IMR-90 (cell line): Measurements from ENCODE around the gene TTF1. TPM values are rescaled to one million over a fixed set of nuclear protein-coding genes. Genes with fewer than 3 reads are reported as not detected.
A peak's percentile ranks its signal among the peaks of the same experiment; 100 is the strongest.

Experiments
- ATAC-seq: fragments of 200-7000 bp; cut with Tn5 transposase; 2 replicates; pipeline ENCODE4 v1.9.1; 2020; ENCODE audit warnings: low read depth, mild to moderate bottlenecking, moderate library complexity
- BruUV-seq: library from RNA; stranded (reverse); fragments of 400-500 nt; replicated peaks from 2 replicates; lab custom pipeline; 2021; lab: Mats Ljungman, UMichigan
- CTCF ChIA-PET: fragments of 300-600 bp; formaldehyde crosslinking; extraction: SDS; loops from one replicate; lab custom pipeline; 2021; ENCODE audit warnings: antibody characterized with exemption; lab: Yijun Ruan, JAX
- POLR2A ChIA-PET: fragments of 300-600 bp; sonication (Branson Sonifier 250); formaldehyde crosslinking; loops from one replicate; lab custom pipeline; 2022; ENCODE audit warnings: antibody characterized with exemption; ENCODE audit not compliant: unreplicated experiment; lab: Charles Lee
- DNase-seq: peaks from one replicate; pipeline ENCODE4 v3.0.0; 2013
- H2AFZ ChIP-seq: replicated peaks from 2 replicates; pipeline ENCODE3; 2013; ENCODE audit warnings: low read length, mild to moderate bottlenecking; ENCODE audit not compliant: poor library complexity
- H2AK5ac ChIP-seq: 2 replicates; pipeline ENCODE4 v1.6.1; 2013; ENCODE audit warnings: low read depth, low read length, inconsistent platforms
- H2AK9ac ChIP-seq: replicated peaks from 2 replicates; pipeline ENCODE3; 2013; ENCODE audit warnings: mild to moderate bottlenecking, low read depth, low read length, moderate library complexity; ENCODE audit not compliant: poor library complexity
- H2BK120ac ChIP-seq: 2 replicates; pipeline ENCODE4 v1.6.1; 2013; ENCODE audit warnings: low read depth, low read length, inconsistent platforms
- H2BK15ac ChIP-seq: 3 replicates; pipeline ENCODE4 v1.6.1; 2013; ENCODE audit warnings: low read depth, low read length, inconsistent platforms
- H2BK20ac ChIP-seq: 2 replicates; pipeline ENCODE4 v1.6.1; 2013; ENCODE audit warnings: low read depth, mild to moderate bottlenecking, inconsistent platforms, low read length, moderate library complexity
- H2BK5ac ChIP-seq: 2 replicates; pipeline ENCODE4 v1.6.1; 2013; ENCODE audit warnings: mild to moderate bottlenecking, low read depth, low read length, inconsistent platforms; ENCODE audit not compliant: poor library complexity, severe bottlenecking
- H3K14ac ChIP-seq: replicated peaks from 2 replicates; pipeline ENCODE4 v1.6.1; 2013; ENCODE audit warnings: low read depth, low read length, inconsistent platforms
- H3K18ac ChIP-seq: 2 replicates; pipeline ENCODE4 v1.6.1; 2013; ENCODE audit warnings: low read depth, low read length, control low read depth
- H3K23ac ChIP-seq: 2 replicates; pipeline ENCODE4 v1.6.1; 2013; ENCODE audit warnings: low read depth, low read length, inconsistent platforms
- H3K27ac ChIP-seq: 2 replicates; pipeline ENCODE4 v1.5.1; 2013; ENCODE audit warnings: mild to moderate bottlenecking, control low read depth, low read length; ENCODE audit not compliant: insufficient read depth
- H3K27me3 ChIP-seq: 2 replicates; pipeline ENCODE4 v1.6.1; 2013; ENCODE audit warnings: low read length; ENCODE audit not compliant: control insufficient read depth, insufficient read depth
- H3K36me3 ChIP-seq: 2 replicates; pipeline ENCODE4 v1.6.1; 2013; ENCODE audit warnings: low read length, mixed read lengths; ENCODE audit not compliant: control insufficient read depth, insufficient read depth
- H3K4ac ChIP-seq: 2 replicates; pipeline ENCODE4 v1.6.1; 2013; ENCODE audit warnings: low read depth, low read length, inconsistent platforms
- H3K4me1 ChIP-seq: 2 replicates; pipeline ENCODE4 v1.6.1; 2013; ENCODE audit warnings: low read length, mixed read lengths; ENCODE audit not compliant: control insufficient read depth, insufficient read depth
- H3K4me2 ChIP-seq: 2 replicates; pipeline ENCODE4 v1.6.1; 2013; ENCODE audit warnings: low read depth, mild to moderate bottlenecking, control low read depth, low read length, moderate library complexity
- H3K4me3 ChIP-seq: 2 replicates; pipeline ENCODE4 v1.5.1; 2013; ENCODE audit warnings: low read depth, mild to moderate bottlenecking, control low read depth, low read length, moderate library complexity; ENCODE audit not compliant: insufficient read depth
- H3K56ac ChIP-seq: 2 replicates; pipeline ENCODE4 v1.6.1; 2013; ENCODE audit warnings: low read length, inconsistent platforms; ENCODE audit not compliant: insufficient read depth; ENCODE audit errors: extremely low read depth
- H3K79me1 ChIP-seq, 2 experiments: 2 replicates each; pipeline ENCODE4 v1.6.1; 2013; ENCODE audit warnings: low read length in 2 of 2, inconsistent platforms in 1 of 2, low read depth in 1 of 2
- H3K9ac ChIP-seq: 2 replicates; pipeline ENCODE4 v1.6.1; 2013; ENCODE audit warnings: low read depth, low read length, control low read depth
- H3K9me1 ChIP-seq: 2 replicates; pipeline ENCODE4 v1.6.1; 2013; ENCODE audit warnings: low read length, inconsistent platforms; ENCODE audit not compliant: insufficient read depth
- H3K9me3 ChIP-seq: 2 replicates; pipeline ENCODE4 v1.6.1; 2013; ENCODE audit warnings: low read length; ENCODE audit not compliant: control insufficient read depth, insufficient read depth
- H4K20me1 ChIP-seq: 2 replicates; pipeline ENCODE4 v1.6.1; 2013; ENCODE audit warnings: low read length, inconsistent platforms; ENCODE audit not compliant: insufficient read depth
- H4K5ac ChIP-seq: 2 replicates; pipeline ENCODE4 v1.6.1; 2013; ENCODE audit warnings: mild to moderate bottlenecking, low read depth, low read length, control low read depth
- H4K8ac ChIP-seq, 2 experiments: 2 replicates each; pipeline ENCODE4 v1.6.1; 2013; ENCODE audit warnings: low read depth in 2 of 2, low read length in 2 of 2, control low read depth in 1 of 2, inconsistent platforms in 1 of 2
- H4K91ac ChIP-seq: 2 replicates; pipeline ENCODE4 v1.6.1; 2013; ENCODE audit warnings: low read depth, low read length, inconsistent platforms; ENCODE audit not compliant: insufficient read depth
- BHLHE40 ChIP-seq: fragments of 150-350 bp; IDR thresholded peaks from 2 replicates; pipeline ENCODE4 v1.6.1; 2016; ENCODE audit warnings: mild to moderate bottlenecking, low read depth, low read length
- CEBPB ChIP-seq: IDR thresholded peaks from 2 replicates; pipeline ENCODE4 v1.6.1; 2012; ENCODE audit warnings: low read depth, low read length, improper control_type of control experiment
- CHD1 ChIP-seq: IDR thresholded peaks from 2 replicates; pipeline ENCODE4 v1.6.1; 2012; ENCODE audit warnings: low read depth, low read length, improper control_type of control experiment
- CTCF ChIP-seq: conservative IDR thresholded peaks from 2 replicates; pipeline ENCODE4 v1.5.1; 2012; ENCODE audit warnings: mild to moderate bottlenecking, low read depth, low read length, improper control_type of control experiment
- ELK1 ChIP-seq: fragments of 150-350 bp; IDR thresholded peaks from 2 replicates; pipeline ENCODE4 v1.6.1; 2016; ENCODE audit warnings: low read depth, mild to moderate bottlenecking, low read length, moderate library complexity, borderline replicate concordance
- FOS ChIP-seq: fragments of 150-350 bp; IDR thresholded peaks from 2 replicates; pipeline ENCODE4 v1.6.1; 2016; ENCODE audit warnings: low read depth, low read length
- MAFK ChIP-seq: IDR thresholded peaks from 2 replicates; pipeline ENCODE4 v1.6.1; 2012; ENCODE audit warnings: low read depth, low read length, improper control_type of control experiment
- MAZ ChIP-seq: IDR thresholded peaks from 2 replicates; pipeline ENCODE4 v1.6.1; 2012; ENCODE audit warnings: low read depth, mild to moderate bottlenecking, low read length, improper control_type of control experiment, moderate library complexity, borderline replicate concordance
- MXI1 ChIP-seq: IDR thresholded peaks from 2 replicates; pipeline ENCODE4 v1.6.1; 2012; ENCODE audit warnings: low read depth, mild to moderate bottlenecking, low read length, moderate library complexity, borderline replicate concordance
- NFE2L2 ChIP-seq: fragments of 150-350 bp; IDR thresholded peaks from 2 replicates; pipeline ENCODE4 v1.6.1; 2016; ENCODE audit warnings: low read depth, mild to moderate bottlenecking, low read length
- POLR2A ChIP-seq: IDR thresholded peaks from 2 replicates; pipeline ENCODE4 v1.6.1; 2012; ENCODE audit warnings: mild to moderate bottlenecking, low read depth, low read length
- RAD21 ChIP-seq: IDR thresholded peaks from 2 replicates; pipeline ENCODE4 v1.6.1; 2012; ENCODE audit warnings: low read length, improper control_type of control experiment
- RCOR1 ChIP-seq: IDR thresholded peaks from 2 replicates; pipeline ENCODE4 v1.6.1; 2012; ENCODE audit warnings: mild to moderate bottlenecking, low read length, improper control_type of control experiment; ENCODE audit not compliant: insufficient replicate concordance
- RFX5 ChIP-seq: IDR thresholded peaks from 2 replicates; pipeline ENCODE4 v1.8.0; 2012; ENCODE audit warnings: low read depth, mild to moderate bottlenecking, low read length, moderate library complexity
- SMC3 ChIP-seq: fragments of 150-350 bp; IDR thresholded peaks from 2 replicates; pipeline ENCODE4 v1.6.1; 2016; ENCODE audit warnings: low read depth, mild to moderate bottlenecking, antibody characterized with exemption, low read length, moderate library complexity
- USF2 ChIP-seq: fragments of 150-350 bp; IDR thresholded peaks from 2 replicates; pipeline ENCODE4 v1.6.1; 2017; ENCODE audit warnings: mild to moderate bottlenecking, antibody characterized with exemption, low read length, low read depth
- WGBS, 2 experiments: methylation state at CpG; one replicate each; pipeline versions ENCODE4 v1.1.5 to v1.1.7; 2013; ENCODE audit warnings: missing lambda C conversion rate in 2 of 2; ENCODE audit not compliant: insufficient read length in 1 of 2; ENCODE audit errors: extremely low coverage in 2 of 2; 5-methylcytosine and 5-hydroxymethylcytosine counted together
- dilution Hi-C: fragments of 300-500 bp; cut with HindIII; formaldehyde crosslinking; loops from one replicate; pipeline ENCODE4 v1.14.3; 2018; ENCODE audit warnings: low sequenced_read_pairs; ENCODE audit not compliant: unreplicated experiment
- in situ Hi-C: fragments of 300-500 bp; cut with MboI; formaldehyde crosslinking; loops from 3 replicates; pipeline ENCODE4 v1.14.3; 2019; ENCODE audit warnings: low sequenced_read_pairs, inconsistent platforms, mixed read lengths
- intact Hi-C: fragments of 100-400 bp; cut with micrococcal nuclease; formaldehyde crosslinking; loops from 2 replicates; pipeline ENCODE4 v1.10.0; 2022
- polyA plus RNA-seq, 3 experiments: library from polyadenylated mRNA; depleted of rRNA; stranded (reverse); fragments of >200 nt; gene quantifications; 2 replicates each; pipeline ENCODE4 v1.2.3, GENCODE V29; 2012; ENCODE audit warnings: low replicate concordance in 1 of 3
- total RNA-seq: library from RNA; depleted of rRNA; stranded (reverse); fragments of >200 nt; gene quantifications from 2 replicates; pipeline ENCODE4 v1.2.3, GENCODE V29; 2012

TTF1 gene
- total and polyA plus RNA-seq, 2 of the 4 experiments (the other 2 are of a cell fraction) = 6.5 to 12.0 TPM

DNA sequence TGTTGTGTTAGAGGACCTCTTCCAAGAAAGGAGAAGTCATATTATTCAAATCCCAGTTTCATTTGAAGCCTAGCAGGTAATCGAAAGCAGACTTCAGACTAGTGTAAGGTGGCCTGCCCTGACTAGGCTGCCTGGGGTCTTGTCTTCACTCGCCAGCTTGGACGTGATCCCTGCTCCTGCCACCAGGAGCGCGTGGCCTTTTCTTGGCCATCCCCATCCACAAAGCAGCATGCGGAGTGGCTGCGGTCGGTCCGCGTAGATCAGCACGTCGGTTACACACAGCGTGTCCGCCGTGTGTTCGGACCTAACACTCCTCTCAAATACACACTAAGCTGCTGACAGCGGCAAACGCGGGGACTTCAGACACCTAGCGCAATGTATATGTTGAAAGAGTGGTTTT is 40.7 kb upstream of the TTF1 start:
- H3K27ac ChIP-seq = no peak overlapping the region
- TF ChIP-seq RFX5 (no peak), RCOR1 (no peak), ELK1 (no peak), CEBPB (no peak), NFE2L2 (no peak), MXI1 (no peak), MAFK (no peak), CHD1 (no peak), POLR2A (no peak), SMC3 (no peak), MAZ (no peak), USF2 (no peak), FOS (no peak), RAD21 (no peak), BHLHE40 (no peak), CTCF (no peak)
- H3K56ac ChIP-seq = no peak overlapping the region
- BruUV-seq = no TSS peak
- H3K4ac ChIP-seq = no peak overlapping the region
- no peaks in the 10 kb centered on the region for H3K79me1 ChIP-seq
- ChIA-PET POLR2A (no interaction called here), CTCF (interaction anchor here (0.5 kb wide), 1 partner anchor 18 kb away, joined by 3 read pairs; no protein-coding TSS in a partner anchor)
- H2BK5ac ChIP-seq = no peak overlapping the region
- no peak overlapping the region for H4K91ac ChIP-seq
- no peak overlapping the region for H2BK20ac ChIP-seq
- peaks cover 3% of the 10 kb centered on the region; the same call in 1 of the 2 replicates for H4K20me1 ChIP-seq
- H3K27me3 ChIP-seq = peaks cover 24% of the 10 kb centered on the region
- in situ Hi-C loops (no loop called here), dilution Hi-C loops (no loop called here), intact Hi-C loops (no loop called here)
- no peak overlapping the region for H4K8ac ChIP-seq
- no peak overlapping the region for H3K18ac ChIP-seq
- H3K4me3 ChIP-seq = no peak overlapping the region
- no peak overlapping the region for H3K9ac ChIP-seq
- H2AFZ ChIP-seq = no peak overlapping the region
- no peak overlapping the region for H2AK5ac ChIP-seq
- H3K9me1 ChIP-seq = no peaks in the 10 kb centered on the region
- WGBS, 2 experiments = no CpG with 5 or more reads among the region's 20 CpGs
- no peak for DNase-seq
- H3K14ac ChIP-seq = no peak overlapping the region
- H3K4me1 ChIP-seq = no peaks in the 10 kb centered on the region
- no peak overlapping the region for H2BK120ac ChIP-seq
- H4K5ac ChIP-seq = no peak overlapping the region
- no peak overlapping the region for H3K23ac ChIP-seq
- H3K36me3 ChIP-seq = no peaks in the 10 kb centered on the region
- H3K9me3 ChIP-seq = no peaks in the 10 kb centered on the region
- H2BK15ac ChIP-seq = no peak overlapping the region
- no peak overlapping the region for H3K4me2 ChIP-seq
- 0 out of 2 replicates have a peak, but pooled peaks have one; percentile 29 for ATAC-seq
- no peak overlapping the region for H2AK9ac ChIP-seq
